ENCODE results near the gene CEACAM5.

Gene CEACAM5

GRCh38 chr19:41708481-41708880 is at the start of gene CEACAM5:
Gene CEACAM5 (plus strand): TSS chr19:41708626. CDS start chr19:41708732, 106 bp downstream.
- DNase-seq (ENCODE audit: low read depth), result no peak
- H3K4me3 ChIP-seq (ENCODE audit: control insufficient read depth, low read depth, low read length), result no peak within 1 kb of the TSS
- no peak for TF ChIP-seq CTCF (conservative IDR thresholded peaks at IDR 0.05; ENCODE audit: control insufficient read depth, insufficient read depth, low read depth, low read length)

- no peak for DNase-seq (ENCODE audit: low read depth)
- no peak for TF ChIP-seq CTCF (conservative IDR thresholded peaks at IDR 0.05; ENCODE audit: control insufficient read depth, insufficient read depth, low read depth, low read length)
- H3K4me3 ChIP-seq (ENCODE audit: control insufficient read depth, low read depth, low read length), result no peak overlapping the region
Measured at GRCh38 chr19:41666075-41666474, 42.4 kb upstream of the CEACAM5 start.

- no peak for DNase-seq (ENCODE audit: low read depth)
- no peak overlapping the region for H3K4me3 ChIP-seq (ENCODE audit: control insufficient read depth, low read depth, low read length)
Measured at GRCh38 chr19:41668315-41668714, 40.1 kb upstream of the CEACAM5 start.

GRCh38 chr19:41670755-41671154 is 37.7 kb upstream of the CEACAM5 start:
- no peak for TF ChIP-seq CTCF (conservative IDR thresholded peaks at IDR 0.05; ENCODE audit: control insufficient read depth, insufficient read depth, low read depth, low read length)
- DNase-seq (ENCODE audit: low read depth), result no peak
- H3K4me3 ChIP-seq (ENCODE audit: control insufficient read depth, low read depth, low read length), result no peak overlapping the region

More at GRCh38 chr19:41668315-41668714, 40.1 kb upstream of the CEACAM5 start:
- TF ChIP-seq CTCF (conservative IDR thresholded peaks at IDR 0.05; ENCODE audit: control insufficient read depth, insufficient read depth, low read depth, low read length), result no peak

GRCh38 chr19:41671486-41671885 is 36.9 kb upstream of the CEACAM5 start:
- no peak for TF ChIP-seq CTCF (conservative IDR thresholded peaks at IDR 0.05; ENCODE audit: control insufficient read depth, insufficient read depth, low read depth, low read length)

GRCh38 chr19:41682437-41682836 is 26.0 kb upstream of the CEACAM5 start:
- DNase-seq (ENCODE audit: low read depth), result no peak
- TF ChIP-seq CTCF (conservative IDR thresholded peaks at IDR 0.05; ENCODE audit: control insufficient read depth, insufficient read depth, low read depth, low read length), result no peak
- H3K4me3 ChIP-seq (ENCODE audit: control insufficient read depth, low read depth, low read length), result no peak overlapping the region

More at GRCh38 chr19:41671486-41671885, 36.9 kb upstream of the CEACAM5 start:
- DNase-seq (ENCODE audit: low read depth), result no peak
- H3K4me3 ChIP-seq (ENCODE audit: control insufficient read depth, low read depth, low read length), result no peak overlapping the region

- no peak for TF ChIP-seq CTCF (conservative IDR thresholded peaks at IDR 0.05; ENCODE audit: control insufficient read depth, insufficient read depth, low read depth, low read length)
- DNase-seq (ENCODE audit: low read depth), result no peak
- no peak overlapping the region for H3K4me3 ChIP-seq (ENCODE audit: control insufficient read depth, low read depth, low read length)
Measured at GRCh38 chr19:41687419-41687818, 21.0 kb upstream of the CEACAM5 start.

Data from fibroblast of mammary gland (primary cell).